Measurements from ENCODE around the gene MYL12A. TPM values are rescaled to one million over a fixed set of nuclear protein-coding genes. Genes with fewer than 3 reads are reported as not detected.

Gene MYL12A
- total and polyA plus RNA-seq, 2 of the 8 experiments (the other 6 are each of a cell fraction or from before 2014, with no cell fraction given), result 188 to 247 TPM

DNA sequence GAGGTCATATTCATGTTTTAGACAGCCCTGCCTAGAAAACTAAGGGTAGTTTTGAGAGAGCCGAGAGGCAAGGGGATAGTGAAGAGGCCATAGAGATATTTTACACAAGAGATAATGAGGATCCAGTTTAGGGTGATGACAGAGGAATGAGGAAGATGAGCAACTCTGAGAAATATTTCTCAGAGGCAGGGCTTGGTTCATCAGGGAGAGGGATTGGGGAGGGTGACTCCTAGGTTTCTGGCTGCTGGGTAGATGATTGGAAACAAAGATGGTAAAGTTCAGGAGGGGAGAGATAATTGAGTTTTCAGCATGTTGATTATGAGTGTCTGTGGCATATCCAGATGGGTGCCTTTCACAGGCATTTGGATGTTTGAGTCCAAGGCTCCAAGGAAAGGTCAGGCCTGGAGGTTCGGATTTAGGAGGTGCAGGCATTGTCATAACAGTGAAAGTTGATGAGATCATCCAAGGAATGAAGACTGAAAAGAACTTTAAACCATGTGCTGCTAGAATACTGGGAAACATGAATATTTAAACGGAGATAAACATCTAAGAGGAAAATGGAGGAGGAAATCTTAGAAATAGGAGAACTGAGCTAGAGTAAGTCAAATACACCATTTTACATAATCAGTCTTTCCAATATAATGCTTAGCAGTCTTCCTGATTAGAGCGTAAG is 21.8 kb downstream of the MYL12A start (continued):
- TF ChIP-seq RAD21 (IDR thresholded peaks at IDR 0.05 in 1 of 2, conservative IDR thresholded peaks at IDR 0.05 in 1 of 2; ENCODE audit: low read depth in 2 of 2, low read length in 2 of 2) (no peak), KDM5A (IDR thresholded peaks at IDR 0.05; ENCODE audit: low read length) (no peak)
